ENCODE measurements around the gene TRIM51.
"Not testable (repeated sequence)": the region's sequence is repeated elsewhere in the genome, so short reads cannot be mapped to it uniquely, and the experiment has no call there.

The TRIM51 gene

GRCh38 chr11:55849037-55849436 is 34.1 kb upstream of the TRIM51 start (continued):
- TF ChIP-seq PATZ1 (CRISPR knock-in tag; IDR thresholded peaks at IDR 0.05; ENCODE audit: borderline replicate concordance), result no peak
- no peak for TF ChIP-seq ISL1 (CRISPR knock-in tag; IDR thresholded peaks at IDR 0.05)
- no peak for TF ChIP-seq ESRRG (CRISPR knock-in tag; IDR thresholded peaks at IDR 0.05)
- TF ChIP-seq BACH2 (CRISPR knock-in tag; IDR thresholded peaks at IDR 0.05; ENCODE audit: borderline replicate concordance), result no peak
- no peak for TF ChIP-seq SNAI2 (CRISPR knock-in tag; IDR thresholded peaks at IDR 0.05)
- no peak for TF ChIP-seq TCF4 (CRISPR knock-in tag; IDR thresholded peaks at IDR 0.05; ENCODE audit: borderline replicate concordance)

- TF ChIP-seq TOX (CRISPR knock-in tag; IDR thresholded peaks at IDR 0.05; ENCODE audit: borderline replicate concordance) (no peak), CSDC2 (CRISPR knock-in tag; IDR thresholded peaks at IDR 0.05) (no peak), BACH2 (CRISPR knock-in tag; IDR thresholded peaks at IDR 0.05; ENCODE audit: borderline replicate concordance) (no peak), RARB (CRISPR knock-in tag; IDR thresholded peaks at IDR 0.05) (no peak), GLIS3 (CRISPR knock-in tag; IDR thresholded peaks at IDR 0.05) (no peak), ZNF8 (CRISPR knock-in tag; IDR thresholded peaks at IDR 0.05) (no peak), ISL1 (CRISPR knock-in tag; IDR thresholded peaks at IDR 0.05) (no peak), TCF4 (CRISPR knock-in tag; IDR thresholded peaks at IDR 0.05; ENCODE audit: borderline replicate concordance) (no peak)
- TF ChIP-seq, protein P1, sequence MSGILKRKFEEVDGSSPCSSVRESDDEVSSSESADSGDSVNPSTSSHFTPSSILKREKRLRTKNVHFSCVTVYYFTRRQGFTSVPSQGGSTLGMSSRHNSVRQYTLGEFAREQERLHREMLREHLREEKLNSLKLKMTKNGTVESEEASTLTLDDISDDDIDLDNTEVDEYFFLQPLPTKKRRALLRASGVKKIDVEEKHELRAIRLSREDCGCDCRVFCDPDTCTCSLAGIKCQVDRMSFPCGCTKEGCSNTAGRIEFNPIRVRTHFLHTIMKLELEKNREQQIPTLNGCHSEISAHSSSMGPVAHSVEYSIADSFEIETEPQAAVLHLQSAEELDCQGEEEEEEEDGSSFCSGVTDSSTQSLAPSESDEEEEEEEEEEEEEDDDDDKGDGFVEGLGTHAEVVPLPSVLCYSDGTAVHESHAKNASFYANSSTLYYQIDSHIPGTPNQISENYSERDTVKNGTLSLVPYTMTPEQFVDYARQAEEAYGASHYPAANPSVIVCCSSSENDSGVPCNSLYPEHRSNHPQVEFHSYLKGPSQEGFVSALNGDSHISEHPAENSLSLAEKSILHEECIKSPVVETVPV (CRISPR knock-in tag; IDR thresholded peaks at IDR 0.05), result no peak
- no peak for ATAC-seq
Measured at GRCh38 chr11:55852141-55852540, 31.0 kb upstream of the TRIM51 start.

GRCh38 chr11:55854704-55855103 is 28.4 kb upstream of the TRIM51 start:
- ATAC-seq, result no peak
- TF ChIP-seq ISL1 (CRISPR knock-in tag; IDR thresholded peaks at IDR 0.05) (no peak), PATZ1 (CRISPR knock-in tag; IDR thresholded peaks at IDR 0.05; ENCODE audit: borderline replicate concordance) (no peak), RARB (CRISPR knock-in tag; IDR thresholded peaks at IDR 0.05) (no peak)

DNA sequence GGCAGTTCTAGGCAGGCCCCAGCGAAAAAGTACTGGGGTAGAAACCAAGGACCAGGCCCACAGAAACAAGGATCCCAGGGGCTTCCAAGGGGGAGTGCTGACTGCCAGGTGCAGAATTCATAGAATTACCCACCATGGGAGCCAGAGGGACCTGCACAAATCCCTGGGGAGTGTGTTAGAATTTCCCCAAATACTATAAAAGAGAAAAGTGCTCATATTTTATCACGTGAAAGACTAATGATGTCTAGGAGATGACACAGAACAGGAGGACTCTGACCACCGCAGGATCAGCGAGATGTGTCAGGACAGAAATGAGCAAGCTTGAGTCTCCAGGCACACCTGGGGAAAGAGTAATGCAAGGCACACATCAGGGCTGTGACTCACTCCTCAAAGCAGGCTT is 15.7 kb upstream of the TRIM51 start:
- ATAC-seq, result not testable (repeated sequence)

- not testable (repeated sequence) for ATAC-seq
Measured at GRCh38 chr11:55872731-55873130, 10.4 kb upstream of the TRIM51 start.

DNA sequence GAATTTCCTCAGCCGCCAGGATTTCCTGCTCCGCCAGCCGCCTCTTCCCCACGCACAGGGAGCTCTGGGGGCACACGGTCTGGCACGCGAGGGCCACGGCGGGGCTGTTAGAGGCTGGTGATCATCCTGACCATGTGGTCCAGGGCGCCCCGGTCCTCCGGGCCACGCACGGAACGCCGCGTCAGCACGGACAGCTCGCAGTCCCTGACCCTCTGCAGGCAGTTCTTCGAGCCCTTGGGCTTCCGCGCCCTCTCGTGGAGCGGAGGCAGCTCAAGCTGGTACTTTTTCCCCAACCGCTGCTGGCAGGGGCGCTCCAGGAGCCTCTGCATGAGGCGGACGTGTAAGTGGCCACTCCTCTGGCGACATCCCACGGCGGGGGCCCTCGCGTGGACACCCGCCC is 10.0 kb upstream of the TRIM51 start:
- ATAC-seq, result not testable (repeated sequence)

GRCh38 chr11:55884995-55885394 is 1.9 kb downstream of the TRIM51 start:
- ATAC-seq, result not testable (repeated sequence)

- ATAC-seq, result not testable (repeated sequence)
Measured at GRCh38 chr11:55885481-55885880, 2.4 kb downstream of the TRIM51 start.

DNA sequence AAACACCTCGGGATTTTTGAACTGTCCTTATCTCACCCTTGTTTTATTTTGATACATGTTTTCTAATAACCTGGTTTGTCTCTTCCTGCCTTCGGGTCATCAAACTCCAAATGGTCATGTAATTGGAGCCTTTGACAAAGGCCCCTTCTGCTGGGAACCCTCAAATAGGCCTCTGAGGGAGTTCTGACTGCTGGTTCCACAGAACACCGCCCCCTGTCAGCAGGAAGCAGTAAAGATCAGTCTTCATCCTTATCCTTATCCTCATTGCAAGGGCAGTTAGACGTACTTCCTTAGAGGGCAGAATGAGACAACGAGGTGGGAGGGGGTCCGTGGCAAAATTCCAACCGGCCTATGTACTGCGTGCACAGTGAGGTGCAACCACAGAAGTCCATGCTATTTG is 12.1 kb downstream of the TRIM51 start:
- no peak; the same call in 2 of the 3 replicates for ATAC-seq
- TF ChIP-seq, protein P2, sequence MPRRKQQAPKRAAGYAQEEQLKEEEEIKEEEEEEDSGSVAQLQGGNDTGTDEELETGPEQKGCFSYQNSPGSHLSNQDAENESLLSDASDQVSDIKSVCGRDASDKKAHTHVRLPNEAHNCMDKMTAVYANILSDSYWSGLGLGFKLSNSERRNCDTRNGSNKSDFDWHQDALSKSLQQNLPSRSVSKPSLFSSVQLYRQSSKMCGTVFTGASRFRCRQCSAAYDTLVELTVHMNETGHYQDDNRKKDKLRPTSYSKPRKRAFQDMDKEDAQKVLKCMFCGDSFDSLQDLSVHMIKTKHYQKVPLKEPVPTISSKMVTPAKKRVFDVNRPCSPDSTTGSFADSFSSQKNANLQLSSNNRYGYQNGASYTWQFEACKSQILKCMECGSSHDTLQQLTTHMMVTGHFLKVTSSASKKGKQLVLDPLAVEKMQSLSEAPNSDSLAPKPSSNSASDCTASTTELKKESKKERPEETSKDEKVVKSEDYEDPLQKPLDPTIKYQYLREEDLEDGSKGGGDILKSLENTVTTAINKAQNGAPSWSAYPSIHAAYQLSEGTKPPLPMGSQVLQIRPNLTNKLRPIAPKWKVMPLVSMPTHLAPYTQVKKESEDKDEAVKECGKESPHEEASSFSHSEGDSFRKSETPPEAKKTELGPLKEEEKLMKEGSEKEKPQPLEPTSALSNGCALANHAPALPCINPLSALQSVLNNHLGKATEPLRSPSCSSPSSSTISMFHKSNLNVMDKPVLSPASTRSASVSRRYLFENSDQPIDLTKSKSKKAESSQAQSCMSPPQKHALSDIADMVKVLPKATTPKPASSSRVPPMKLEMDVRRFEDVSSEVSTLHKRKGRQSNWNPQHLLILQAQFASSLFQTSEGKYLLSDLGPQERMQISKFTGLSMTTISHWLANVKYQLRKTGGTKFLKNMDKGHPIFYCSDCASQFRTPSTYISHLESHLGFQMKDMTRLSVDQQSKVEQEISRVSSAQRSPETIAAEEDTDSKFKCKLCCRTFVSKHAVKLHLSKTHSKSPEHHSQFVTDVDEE (CRISPR knock-in tag; IDR thresholded peaks at IDR 0.05), result no peak
- TF ChIP-seq ZNF565 (CRISPR knock-in tag; conservative IDR thresholded peaks at IDR 0.05; ENCODE audit: low read depth), result no peak
- no peak for TF ChIP-seq SNAI2 (CRISPR knock-in tag; IDR thresholded peaks at IDR 0.05)
- TF ChIP-seq POU6F1 (CRISPR knock-in tag; IDR thresholded peaks at IDR 0.05; ENCODE audit: borderline replicate concordance, low read depth), result no peak
- TF ChIP-seq, protein P3, sequence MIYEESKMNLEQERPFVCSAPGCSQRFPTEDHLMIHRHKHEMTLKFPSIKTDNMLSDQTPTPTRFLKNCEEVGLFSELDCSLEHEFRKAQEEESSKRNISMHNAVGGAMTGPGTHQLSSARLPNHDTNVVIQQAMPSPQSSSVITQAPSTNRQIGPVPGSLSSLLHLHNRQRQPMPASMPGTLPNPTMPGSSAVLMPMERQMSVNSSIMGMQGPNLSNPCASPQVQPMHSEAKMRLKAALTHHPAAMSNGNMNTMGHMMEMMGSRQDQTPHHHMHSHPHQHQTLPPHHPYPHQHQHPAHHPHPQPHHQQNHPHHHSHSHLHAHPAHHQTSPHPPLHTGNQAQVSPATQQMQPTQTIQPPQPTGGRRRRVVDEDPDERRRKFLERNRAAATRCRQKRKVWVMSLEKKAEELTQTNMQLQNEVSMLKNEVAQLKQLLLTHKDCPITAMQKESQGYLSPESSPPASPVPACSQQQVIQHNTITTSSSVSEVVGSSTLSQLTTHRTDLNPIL (CRISPR knock-in tag; IDR thresholded peaks at IDR 0.05; ENCODE audit: low read depth), result no peak
- no peak for TF ChIP-seq ZFP30 (CRISPR knock-in tag; IDR thresholded peaks at IDR 0.05)
